Stimulated activated naive CD4-positive, alpha-beta T cell treated with Interleukin-2 at 50 U/mL for 16 hours (primary cell): Measurements from ENCODE around the gene SLC27A1.
A peak's percentile ranks its signal among the peaks of the same experiment; 100 is the strongest.
"Not testable (repeated sequence)": the region's sequence is repeated elsewhere in the genome, so short reads cannot be mapped to it uniquely, and the experiment has no call there.

Experiments
- DNase-seq: peaks from one replicate; lab custom pipeline; 2025; lab: John Stamatoyannopoulos, UW

The SLC27A1 gene

DNA sequence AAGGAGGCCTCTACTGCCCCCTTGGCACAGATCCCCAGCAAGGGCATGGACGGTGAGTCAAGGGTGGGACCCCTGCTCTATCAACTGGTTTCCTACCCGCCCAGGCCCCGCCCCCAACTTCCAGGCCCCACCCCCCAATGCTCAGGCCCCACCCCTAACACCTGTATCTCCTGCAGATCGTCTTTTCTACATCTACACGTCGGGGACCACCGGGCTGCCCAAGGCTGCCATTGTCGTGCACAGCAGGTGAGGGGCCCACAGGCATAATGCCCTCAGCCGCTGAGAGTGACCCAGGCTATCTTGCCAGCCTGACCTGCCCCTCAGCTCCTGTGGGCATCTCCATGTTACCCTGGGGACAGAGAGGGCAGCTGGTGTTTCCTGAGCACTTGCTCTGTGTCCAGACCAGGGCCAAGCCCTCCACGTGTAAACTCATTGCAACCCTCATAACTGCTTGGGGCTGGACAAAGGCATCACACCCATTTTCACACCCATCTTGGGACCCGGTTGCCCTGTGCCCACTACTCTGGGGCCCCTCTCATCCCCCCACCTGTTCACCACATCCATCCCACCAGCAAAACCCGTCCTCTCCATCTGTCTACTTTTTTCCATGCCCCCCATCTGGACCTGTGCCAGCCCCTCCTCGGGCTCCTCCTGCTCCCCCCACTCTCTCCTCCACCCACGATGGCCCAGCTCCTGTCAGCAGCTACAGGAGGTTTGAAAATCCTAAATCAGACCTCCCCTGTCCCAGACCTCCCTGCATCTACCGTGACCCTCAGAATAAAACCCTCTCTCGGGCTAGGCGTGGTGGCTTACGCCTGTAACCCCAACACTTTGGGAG, 17.2 kb downstream of the SLC27A1 start:
- no peak for DNase-seq

DNA sequence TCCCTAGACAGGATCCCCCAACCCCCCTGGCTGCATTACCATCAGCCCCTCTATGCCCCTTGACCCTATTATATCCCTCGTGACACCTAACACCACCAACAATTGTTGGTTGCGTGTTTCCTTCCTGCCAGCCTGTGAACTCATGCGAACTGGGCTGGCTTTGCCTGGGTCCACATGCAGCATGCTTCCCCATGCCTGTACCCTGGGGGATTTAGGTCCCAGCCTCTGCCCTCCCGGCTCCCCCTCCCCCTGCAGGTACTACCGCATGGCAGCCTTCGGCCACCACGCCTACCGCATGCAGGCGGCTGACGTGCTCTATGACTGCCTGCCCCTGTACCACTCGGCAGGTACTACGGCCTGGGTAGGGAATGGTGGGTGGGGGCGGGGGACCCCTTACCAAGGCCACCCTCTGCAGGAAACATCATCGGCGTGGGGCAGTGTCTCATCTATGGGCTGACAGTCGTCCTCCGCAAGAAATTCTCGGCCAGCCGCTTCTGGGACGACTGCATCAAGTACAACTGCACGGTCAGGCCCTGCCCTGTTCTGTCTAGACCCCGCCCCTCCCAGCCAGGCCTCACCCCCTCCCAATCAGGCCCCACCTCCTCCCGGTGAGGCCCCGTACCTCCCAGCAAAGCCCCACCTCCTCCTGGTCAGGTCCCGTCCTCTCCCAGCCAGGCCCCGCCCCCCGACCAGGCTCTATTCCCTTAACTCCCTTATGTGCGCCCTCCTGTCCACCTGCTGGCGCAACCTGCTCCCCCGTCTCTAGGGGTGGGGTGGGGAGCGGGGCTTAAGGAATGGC, 18.5 kb downstream of the SLC27A1 start:
- peak; percentile 73 for DNase-seq

DNA sequence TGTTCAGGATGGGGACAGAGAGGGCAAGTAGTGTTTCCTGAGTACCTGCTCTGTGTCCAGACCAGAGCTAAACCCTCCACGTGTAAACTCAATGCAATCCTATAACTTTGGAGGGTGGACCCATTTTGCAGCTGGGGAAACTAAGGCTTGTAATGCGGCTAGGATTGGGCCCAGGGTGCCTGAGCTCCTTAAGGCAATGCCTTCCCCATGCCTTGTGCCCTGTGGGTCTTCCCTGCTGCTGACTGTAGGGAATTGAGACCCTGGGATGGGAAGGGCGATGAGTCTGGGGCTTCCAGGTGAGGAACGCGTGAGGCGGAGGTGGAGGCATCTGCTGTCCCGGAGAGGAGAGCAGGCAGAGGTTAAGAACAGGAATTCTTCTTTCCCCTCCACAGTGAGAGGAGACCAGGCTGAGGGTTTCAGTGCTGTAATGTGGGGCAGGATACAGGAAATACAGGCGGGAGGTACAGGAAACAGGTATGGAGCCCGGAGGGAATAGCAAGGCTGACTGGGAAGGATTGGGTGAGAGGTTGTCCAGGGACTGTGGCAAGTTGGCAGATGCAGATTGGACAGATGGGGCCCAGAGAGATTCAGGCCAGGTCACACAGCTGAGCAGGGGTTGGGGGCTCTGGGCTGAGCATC, 19.2 kb downstream of the SLC27A1 start:
- DNase-seq = no peak

DNA sequence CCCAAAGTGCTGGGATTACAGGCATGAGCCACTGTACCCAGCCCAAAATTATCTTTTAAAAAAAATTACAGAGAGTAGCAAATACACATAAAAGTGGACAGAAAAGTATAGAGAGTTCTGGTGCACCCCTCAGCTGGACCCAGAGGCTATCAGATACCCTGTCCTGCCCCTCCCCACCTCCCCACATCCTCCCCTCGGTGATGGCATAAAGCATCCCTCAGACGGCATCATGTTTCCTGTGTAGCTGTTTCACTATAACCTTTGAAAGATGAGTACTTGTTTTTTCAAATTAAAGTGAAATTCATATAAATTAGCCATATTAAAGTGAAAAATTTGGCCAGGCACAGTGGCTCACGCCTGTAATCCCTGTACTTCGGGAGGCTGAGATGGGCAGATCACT, 20.1 kb downstream of the SLC27A1 start:
- DNase-seq = no peak

DNA sequence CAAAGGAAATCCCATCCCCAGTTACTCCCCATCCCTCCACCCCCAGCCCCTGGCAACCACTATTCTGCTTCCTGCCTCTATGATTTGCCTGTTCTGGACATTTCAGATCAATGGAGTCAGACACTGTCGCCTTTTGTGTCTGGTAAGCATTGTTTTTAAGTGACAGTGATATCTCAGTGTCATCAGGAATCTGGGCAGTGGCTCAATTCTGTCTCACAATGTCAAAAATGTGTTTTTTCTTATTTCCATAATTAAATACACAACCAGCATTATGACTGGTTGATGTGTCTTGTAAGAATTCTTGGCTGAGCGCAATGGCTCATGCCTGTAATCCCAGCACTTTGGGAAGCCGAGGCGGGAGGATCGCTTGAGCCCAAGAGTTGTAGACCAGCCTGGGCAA, 21.0 kb downstream of the SLC27A1 start:
- DNase-seq = no peak

DNA sequence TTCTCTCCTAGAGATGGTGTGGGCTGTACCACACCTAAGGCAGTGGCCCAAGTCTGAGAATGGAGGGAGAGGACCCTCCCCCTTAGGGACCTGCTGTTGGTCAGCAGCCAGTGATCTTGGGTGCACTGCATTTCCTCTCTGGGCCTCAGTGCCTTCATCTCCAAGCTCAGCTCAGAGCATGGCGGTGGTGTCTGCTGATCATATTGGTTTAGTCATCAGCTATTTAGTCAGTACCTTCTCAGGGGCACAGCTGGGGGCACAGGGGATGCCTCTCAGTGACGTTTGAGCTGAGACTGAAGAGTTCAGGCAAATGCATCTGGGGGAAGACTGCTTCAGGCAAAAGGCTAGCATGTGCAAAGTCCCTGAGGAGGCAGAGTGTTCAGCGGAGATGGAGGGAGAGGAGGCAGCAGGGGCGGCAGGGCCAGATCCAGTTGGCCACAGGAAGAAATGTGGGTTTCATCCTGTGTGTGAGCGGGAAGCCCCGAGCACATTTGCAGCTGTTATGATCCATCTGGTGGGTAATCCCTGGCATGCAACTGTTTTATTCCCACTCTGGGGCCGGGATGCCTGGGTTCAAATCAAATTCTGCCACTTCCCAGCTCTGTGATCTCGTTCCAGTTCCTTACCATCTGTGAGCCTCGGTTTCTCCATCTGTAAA, 25.4 kb downstream of the SLC27A1 start:
- no peak for DNase-seq

DNA sequence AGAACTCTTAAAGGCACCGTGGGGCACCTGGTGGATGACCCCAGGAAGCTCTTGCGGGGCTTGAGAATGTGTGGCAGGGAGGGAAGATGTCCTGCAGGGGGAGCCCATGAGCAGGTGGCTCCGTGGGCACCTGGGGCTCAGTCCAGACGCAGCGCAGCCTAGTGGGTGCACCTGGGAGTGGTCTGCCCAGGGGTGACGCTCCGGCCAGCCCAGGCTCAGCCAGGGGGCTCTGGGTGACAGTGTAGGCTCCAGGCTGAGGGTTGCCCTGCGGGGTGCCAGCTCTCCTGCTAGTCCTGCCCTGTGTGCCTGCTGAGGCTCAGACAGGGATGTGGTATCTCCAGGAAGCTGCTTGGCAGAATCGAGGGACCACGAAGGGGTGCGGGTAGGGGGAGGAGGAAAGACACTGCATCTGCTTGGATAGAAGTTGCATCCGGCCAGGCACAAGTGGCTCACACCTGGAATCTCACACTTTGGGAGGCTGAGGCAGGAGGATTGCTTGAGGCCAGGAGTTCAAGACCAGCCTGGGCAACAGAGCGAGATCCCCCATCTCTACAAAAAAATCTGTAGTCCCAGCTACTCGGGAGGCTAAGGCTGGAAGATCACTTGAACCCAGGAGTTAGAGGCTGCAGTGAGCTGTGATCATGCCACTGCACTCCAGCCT, 26.1 kb downstream of the SLC27A1 start:
- peak; percentile 76 for DNase-seq

DNA sequence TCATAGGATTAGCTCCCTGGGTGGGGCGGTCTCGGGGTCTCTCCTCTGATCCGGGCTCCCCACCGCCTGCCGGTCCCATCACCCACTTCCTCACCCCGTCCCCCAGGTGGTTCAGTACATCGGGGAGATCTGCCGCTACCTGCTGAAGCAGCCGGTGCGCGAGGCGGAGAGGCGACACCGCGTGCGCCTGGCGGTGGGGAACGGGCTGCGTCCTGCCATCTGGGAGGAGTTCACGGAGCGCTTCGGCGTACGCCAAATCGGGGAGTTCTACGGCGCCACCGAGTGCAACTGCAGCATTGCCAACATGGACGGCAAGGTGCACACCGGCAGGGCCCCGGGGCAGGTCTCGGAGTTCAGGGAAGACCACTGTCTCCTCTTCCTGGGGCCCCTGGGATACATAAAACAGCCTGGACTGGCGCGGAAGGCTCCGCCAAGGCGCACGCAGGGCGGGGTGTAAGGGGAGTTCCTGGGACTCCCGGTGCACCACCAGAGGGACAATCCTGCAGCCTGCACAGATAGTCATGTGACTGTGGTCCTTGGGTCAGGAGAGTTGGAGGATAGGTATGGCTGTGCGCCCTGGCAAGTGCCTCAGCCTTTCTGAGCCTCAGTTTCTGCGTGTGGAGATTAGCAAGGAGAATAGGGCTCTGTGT, 26.9 kb downstream of the SLC27A1 start:
- no peak for DNase-seq

DNA sequence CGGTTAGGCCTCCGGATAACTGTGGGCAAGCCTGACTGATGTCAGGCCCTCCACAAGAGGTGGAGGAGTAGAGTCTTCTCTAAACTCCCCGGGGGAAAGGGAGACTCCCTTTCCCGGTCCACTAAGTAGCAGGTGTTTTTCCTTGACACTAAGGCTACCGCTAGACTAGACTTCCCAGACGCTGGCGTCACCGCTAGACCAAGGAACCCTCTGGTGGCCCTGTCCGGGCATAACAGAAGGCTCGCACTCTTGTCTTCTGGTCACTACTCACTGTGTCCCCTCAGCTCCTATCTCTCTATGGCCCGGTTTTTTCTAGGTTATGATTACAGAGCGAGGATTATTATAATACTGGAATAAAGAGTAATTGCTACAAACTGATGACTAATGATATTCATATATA, 28.7 kb downstream of the SLC27A1 start:
- DNase-seq = not testable (repeated sequence)

DNA sequence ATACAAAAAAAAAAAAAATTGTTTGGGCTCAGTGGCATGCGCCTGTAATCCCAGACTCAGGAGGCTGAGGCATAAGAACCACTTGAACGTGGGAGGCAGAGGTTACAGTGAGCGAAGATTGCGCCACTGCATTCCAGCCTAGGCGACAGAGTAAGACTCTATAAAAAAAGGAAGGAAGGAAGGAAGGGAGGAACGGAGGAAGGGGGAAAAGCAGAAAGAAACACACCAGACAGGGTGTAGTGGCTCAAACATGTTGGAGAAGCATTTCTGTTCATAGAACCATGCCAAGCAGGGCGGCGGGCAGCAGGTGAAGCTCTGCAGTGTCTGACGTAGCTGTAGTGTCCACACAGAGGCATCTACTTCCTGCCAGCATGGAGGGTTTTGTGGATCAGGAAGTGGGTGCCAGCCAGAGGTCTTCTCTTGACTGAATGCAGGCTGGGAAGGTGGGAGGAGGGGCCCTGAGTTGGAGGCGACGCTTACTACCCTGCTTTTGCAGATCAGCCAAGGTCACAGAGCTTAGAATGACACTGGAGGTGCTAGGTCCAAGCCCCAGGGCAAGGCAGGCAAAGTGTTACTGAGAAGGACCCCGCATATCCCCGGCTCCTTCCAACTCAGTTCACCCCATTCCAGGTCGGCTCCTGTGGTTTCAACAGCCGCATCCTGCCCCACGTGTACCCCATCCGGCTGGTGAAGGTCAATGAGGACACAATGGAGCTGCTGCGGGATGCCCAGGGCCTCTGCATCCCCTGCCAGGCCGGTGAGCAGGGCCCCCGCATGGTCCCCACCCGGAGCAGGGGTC, 29.5 kb downstream of the SLC27A1 start:
- DNase-seq = no peak

DNA sequence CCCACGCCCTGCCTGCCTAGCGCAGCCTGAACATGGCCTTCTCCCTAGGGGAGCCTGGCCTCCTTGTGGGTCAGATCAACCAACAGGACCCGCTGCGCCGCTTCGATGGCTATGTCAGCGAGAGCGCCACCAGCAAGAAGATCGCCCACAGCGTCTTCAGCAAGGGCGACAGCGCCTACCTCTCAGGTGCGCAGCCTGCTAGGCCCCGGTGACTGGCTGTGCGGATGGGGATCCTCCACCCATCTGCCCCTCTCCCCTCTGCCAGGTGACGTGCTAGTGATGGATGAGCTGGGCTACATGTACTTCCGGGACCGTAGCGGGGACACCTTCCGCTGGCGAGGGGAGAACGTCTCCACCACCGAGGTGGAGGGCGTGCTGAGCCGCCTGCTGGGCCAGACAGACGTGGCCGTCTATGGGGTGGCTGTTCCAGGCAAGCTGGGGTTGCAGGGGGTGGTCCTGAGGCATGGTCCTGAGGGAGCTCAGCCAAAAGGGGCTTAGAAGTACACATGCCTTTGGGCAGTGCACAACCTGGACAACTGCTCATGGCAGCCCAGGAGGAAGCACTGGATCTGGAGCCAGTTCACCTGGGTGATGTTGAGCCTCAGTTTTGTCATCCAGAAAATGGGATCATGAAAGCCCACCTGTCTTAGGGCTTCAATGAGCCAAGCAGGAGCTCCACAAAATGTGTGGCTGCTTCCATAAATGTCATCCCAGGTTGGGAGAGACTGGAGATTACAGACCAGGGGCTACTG, 30.3 kb downstream of the SLC27A1 start:
- DNase-seq = no peak

DNA sequence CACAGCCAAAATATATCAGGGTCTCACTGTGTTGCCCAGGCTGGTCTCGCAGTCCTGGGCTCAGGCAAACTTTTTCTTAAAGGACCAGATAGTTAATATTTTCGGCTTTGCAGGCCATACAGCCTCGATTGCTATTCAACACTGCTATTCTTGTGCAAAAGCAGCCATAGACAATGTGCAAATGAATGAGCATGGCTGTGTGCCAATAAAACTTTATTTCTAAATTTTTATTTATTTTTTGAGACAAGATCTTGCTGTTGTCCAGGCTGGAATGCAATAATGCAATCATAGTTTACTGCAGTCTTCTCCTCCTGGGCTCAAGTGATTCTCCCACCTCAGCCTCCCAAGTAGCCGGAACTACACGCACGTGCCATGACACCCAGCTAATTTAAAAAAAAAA, 32.9 kb downstream of the SLC27A1 start:
- no peak for DNase-seq

DNA sequence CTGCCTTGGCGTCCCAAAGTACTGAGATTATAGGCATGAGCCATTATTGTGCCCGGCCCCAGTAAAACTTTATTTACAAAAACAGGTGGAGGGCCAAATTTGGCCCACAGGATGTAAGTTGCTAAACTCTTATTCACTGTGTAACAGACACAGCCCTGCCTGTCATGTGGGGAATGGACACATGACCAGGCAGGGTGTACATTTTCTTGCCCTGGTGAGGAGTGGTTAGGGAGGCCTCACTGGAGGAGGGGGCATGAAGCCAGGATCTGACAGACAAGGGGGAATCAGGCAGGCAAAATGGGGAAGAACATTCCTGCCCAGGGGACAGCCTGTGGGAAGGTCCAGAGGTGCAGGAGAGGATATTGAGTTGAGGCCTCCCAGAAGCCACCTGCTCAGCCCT, 33.7 kb downstream of the SLC27A1 start:
- DNase-seq = no peak

DNA sequence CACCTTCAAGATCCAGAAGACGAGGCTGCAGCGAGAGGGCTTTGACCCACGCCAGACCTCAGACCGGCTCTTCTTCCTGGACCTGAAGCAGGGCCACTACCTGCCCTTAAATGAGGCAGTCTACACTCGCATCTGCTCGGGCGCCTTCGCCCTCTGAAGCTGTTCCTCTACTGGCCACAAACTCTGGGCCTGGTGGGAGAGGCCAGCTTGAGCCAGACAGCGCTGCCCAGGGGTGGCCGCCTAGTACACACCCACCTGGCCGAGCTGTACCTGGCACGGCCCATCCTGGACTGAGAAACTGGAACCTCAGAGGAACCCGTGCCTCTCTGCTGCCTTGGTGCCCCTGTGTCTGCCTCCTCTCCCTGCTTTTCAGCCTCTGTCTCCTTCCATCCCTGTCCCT, 34.1 kb downstream of the SLC27A1 start:
- no peak for DNase-seq

DNA sequence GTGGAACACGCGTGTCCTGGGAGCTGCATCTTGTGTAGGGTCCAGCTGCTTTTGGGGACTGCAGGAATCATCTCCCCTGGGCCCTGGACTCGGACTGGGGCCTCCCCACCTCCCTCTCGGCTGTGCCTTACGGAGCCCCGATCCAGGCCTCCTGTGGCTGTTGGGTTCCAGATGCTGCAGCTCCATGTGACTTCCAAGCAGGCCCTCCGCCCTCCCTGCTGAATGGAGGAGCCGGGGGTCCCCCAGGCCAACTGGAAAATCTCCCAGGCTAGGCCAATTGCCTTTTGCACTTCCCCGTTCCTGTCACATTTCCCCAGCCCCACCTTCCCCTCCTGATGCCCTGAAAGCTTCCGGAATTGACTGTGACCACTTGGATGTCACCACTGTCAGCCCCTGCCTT, 34.9 kb downstream of the SLC27A1 start:
- DNase-seq = no peak

DNA sequence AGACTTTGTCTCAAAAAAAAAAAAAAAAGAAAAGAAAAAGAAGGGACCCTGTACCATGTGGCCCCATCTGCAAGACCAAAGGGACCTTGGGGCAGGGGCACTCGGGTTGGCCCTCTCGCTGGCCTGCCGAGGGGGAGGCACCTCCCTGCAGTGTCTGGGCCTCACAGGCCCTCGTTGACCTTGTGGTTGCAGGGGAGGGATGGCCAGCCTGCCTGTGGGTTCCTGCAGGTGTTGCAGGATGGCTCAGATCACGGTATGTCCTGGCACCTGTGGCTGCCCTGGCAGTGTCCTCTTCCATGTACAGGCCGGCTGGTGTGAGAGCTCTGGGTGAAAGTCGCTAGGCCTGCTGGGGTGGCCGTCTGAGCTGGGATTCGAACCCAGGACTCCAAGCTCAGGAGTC, 36.4 kb downstream of the SLC27A1 start:
- no peak for DNase-seq

DNA sequence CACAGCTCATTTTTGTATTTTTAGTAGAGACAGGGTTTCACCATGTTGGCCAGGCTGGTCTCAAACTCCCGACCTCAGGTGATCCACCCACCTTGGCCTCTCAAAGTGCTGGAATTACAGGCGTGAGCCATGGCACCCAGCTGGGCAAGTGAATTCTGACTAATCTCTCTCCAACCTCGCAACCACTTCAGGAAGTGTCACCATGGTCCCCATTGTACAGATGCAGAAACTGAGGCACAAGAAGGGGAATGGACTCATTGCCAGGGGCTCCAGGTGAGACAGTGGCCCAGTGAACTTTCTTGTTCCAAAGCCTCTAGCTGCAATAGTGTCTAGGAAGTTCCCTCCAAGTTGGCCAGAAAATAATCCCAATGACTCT, 38.2 kb downstream of the SLC27A1 start:
- DNase-seq = not testable (repeated sequence)

DNA sequence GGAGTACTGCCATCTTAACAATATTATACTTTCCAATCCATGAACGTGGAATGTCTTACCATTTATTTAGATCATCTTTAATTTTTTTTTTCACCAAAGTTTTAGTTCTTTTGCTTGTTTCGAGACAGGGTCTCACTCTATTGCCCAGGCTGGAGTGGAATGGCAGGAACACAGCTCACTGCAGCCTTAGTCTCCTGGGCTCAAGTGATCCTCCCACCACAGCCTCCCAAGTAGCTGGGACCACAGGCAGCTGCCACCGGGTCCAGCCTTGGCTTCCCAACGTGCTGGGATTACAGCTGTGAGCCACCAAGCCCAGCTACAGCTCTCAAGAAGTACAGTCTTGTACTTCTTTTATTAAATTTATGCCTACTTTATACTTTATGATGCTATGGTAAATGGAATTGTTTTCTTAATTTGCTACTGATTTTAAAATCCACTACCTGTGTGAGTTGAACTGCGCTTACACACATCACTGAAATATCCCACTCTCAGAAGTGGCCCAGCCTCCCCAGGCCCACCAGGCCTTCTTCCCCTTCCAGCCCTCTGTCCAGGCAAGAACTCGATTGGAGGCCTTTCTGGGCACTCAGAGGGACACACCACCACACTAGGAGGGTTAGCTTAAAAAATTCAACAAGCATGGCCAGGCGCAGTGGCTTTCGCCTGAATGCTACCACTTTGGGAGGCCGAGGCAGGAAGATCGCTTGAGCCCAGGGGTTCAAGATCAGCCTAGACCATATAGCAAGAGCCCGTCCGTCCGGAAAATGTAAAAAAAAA, 40.1 kb downstream of the SLC27A1 start:
- DNase-seq = no peak
